ENCODE results near the gene NOL11. TPM values are rescaled to one million over a fixed set of nuclear protein-coding genes. Genes with fewer than 3 reads are reported as not detected.

NOL11 gene
- polyA plus RNA-seq, 2 of the 4 experiments (the other 2 are of a cell fraction) = 79.6 to 118 TPM

DNA sequence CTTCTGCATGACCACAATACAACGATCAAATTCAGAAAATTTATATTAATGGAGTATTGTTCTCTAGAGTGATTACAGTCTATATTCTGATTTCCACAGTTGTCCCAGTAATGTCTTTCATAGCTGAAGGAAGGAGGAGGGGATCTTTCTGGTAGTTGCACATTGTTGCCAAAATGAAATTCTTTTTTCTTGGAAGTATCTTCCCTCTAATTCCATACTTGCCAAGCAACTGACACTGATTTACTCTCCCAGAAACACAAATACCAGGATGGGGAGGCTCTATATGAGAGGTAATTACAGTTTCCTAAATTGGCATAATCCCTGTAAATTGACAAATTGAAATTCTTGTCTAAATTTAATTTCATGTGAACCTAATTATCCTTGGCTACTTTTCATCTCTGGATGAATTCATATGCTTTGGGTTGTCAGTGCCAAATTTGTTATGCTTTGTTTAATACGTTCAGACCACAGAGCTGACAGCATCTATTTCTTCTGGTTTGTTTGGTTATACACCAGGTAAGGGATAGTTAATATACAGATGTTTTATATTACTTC lies 30.0 kb downstream of the NOL11 start:
- Histone ChIP-seq H3K27ac (no peak overlapping the region), H3K9me3 (no peaks in the 10 kb centered on the region), H3K4me3 (no peak overlapping the region), H3K4me1 (no peaks in the 10 kb centered on the region), H3K4me2 (no peak overlapping the region)
- DNase-seq (ENCODE audit: low read depth in 1 of 2, low spot score in 1 of 2) = no peak
- 88% methylated on average over 2 of the region's 2 CpGs for WGBS (ENCODE audit: missing lambda C conversion rate)
- CTCF ChIA-PET = interaction anchor here (1.2 to 2.6 kb wide), 4 partner anchors 9 to 23 kb away, joined by 3 to 7 read pairs (median 5); no protein-coding TSS in a partner anchor
- FAIRE-seq = no peak
- POLR2A ChIA-PET = no interaction called here
- ATAC-seq = no peak
- TF ChIP-seq, protein P1, sequence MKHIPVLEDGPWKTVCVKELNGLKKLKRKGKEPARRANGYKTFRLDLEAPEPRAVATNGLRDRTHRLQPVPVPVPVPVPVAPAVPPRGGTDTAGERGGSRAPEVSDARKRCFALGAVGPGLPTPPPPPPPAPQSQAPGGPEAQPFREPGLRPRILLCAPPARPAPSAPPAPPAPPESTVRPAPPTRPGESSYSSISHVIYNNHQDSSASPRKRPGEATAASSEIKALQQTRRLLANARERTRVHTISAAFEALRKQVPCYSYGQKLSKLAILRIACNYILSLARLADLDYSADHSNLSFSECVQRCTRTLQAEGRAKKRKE (CRISPR knock-in tag; IDR thresholded peaks at IDR 0.05; ENCODE audit: low read depth) = no peak
- TF ChIP-seq SMC3 (IDR thresholded peaks at IDR 0.05) (no peak), PHF8 (IDR thresholded peaks at IDR 0.05; ENCODE audit: borderline replicate concordance, low read depth) (no peak), MAZ (IDR thresholded peaks at IDR 0.05; ENCODE audit: borderline replicate concordance, low read depth, low read length) (no peak), FOSB (CRISPR knock-in tag; IDR thresholded peaks at IDR 0.05) (no peak), TP53 (CRISPR knock-in tag; IDR thresholded peaks at IDR 0.05) (no peak), ZC3H11A (IDR thresholded peaks at IDR 0.05) (no peak), JUNB (IDR thresholded peaks at IDR 0.05) (no peak), ESRRA (IDR thresholded peaks at IDR 0.05; ENCODE audit: borderline replicate concordance, low read length) (no peak), EHMT2 (IDR thresholded peaks at IDR 0.05; ENCODE audit: low read depth) (no peak), HDAC2 (IDR thresholded peaks at IDR 0.05) (no peak), SREBF2 (IDR thresholded peaks at IDR 0.05) (no peak), HOXA7 (CRISPR knock-in tag; IDR thresholded peaks at IDR 0.05) (no peak), NR3C1 (IDR thresholded peaks at IDR 0.05) (no peak)
- TF ChIP-seq, protein P2, sequence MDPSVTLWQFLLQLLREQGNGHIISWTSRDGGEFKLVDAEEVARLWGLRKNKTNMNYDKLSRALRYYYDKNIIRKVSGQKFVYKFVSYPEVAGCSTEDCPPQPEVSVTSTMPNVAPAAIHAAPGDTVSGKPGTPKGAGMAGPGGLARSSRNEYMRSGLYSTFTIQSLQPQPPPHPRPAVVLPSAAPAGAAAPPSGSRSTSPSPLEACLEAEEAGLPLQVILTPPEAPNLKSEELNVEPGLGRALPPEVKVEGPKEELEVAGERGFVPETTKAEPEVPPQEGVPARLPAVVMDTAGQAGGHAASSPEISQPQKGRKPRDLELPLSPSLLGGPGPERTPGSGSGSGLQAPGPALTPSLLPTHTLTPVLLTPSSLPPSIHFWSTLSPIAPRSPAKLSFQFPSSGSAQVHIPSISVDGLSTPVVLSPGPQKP (IDR thresholded peaks at IDR 0.05; ENCODE audit: low read depth, low read length) = no peak
- TF ChIP-seq, protein P3, sequence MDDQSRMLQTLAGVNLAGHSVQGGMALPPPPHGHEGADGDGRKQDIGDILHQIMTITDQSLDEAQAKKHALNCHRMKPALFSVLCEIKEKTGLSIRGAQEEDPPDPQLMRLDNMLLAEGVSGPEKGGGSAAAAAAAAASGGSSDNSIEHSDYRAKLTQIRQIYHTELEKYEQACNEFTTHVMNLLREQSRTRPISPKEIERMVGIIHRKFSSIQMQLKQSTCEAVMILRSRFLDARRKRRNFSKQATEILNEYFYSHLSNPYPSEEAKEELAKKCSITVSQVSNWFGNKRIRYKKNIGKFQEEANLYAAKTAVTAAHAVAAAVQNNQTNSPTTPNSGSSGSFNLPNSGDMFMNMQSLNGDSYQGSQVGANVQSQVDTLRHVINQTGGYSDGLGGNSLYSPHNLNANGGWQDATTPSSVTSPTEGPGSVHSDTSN (IDR thresholded peaks at IDR 0.05) = no peak
- TF ChIP-seq, protein P4, sequence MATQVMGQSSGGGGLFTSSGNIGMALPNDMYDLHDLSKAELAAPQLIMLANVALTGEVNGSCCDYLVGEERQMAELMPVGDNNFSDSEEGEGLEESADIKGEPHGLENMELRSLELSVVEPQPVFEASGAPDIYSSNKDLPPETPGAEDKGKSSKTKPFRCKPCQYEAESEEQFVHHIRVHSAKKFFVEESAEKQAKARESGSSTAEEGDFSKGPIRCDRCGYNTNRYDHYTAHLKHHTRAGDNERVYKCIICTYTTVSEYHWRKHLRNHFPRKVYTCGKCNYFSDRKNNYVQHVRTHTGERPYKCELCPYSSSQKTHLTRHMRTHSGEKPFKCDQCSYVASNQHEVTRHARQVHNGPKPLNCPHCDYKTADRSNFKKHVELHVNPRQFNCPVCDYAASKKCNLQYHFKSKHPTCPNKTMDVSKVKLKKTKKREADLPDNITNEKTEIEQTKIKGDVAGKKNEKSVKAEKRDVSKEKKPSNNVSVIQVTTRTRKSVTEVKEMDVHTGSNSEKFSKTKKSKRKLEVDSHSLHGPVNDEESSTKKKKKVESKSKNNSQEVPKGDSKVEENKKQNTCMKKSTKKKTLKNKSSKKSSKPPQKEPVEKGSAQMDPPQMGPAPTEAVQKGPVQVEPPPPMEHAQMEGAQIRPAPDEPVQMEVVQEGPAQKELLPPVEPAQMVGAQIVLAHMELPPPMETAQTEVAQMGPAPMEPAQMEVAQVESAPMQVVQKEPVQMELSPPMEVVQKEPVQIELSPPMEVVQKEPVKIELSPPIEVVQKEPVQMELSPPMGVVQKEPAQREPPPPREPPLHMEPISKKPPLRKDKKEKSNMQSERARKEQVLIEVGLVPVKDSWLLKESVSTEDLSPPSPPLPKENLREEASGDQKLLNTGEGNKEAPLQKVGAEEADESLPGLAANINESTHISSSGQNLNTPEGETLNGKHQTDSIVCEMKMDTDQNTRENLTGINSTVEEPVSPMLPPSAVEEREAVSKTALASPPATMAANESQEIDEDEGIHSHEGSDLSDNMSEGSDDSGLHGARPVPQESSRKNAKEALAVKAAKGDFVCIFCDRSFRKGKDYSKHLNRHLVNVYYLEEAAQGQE (IDR thresholded peaks at IDR 0.05) = no peak

DNA sequence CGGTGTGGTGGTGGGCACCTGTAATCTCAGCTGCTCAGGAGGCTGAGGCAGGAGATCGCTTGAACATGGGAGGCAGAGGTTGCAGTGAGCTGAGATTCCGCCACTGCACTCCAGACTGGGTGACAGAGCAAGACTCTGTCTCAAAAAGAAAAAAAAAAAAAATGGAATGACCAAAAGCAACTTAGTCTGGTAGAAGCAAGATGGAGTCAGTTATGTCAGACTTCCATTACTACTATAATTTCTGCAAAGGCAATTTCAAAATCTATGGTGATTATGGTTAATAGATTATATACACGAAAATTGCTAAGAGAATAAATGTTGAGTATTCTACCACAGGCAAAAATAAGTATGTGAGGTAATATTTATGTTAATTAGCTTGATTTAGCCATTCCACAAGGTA lies 32.3 kb downstream of the NOL11 start:
- Histone ChIP-seq H3K4me1 (no peaks in the 10 kb centered on the region), H3K9me3 (no peaks in the 10 kb centered on the region), H3K27ac (no peak overlapping the region), H3K4me2 (no peak overlapping the region), H3K4me3 (no peak overlapping the region)
- FAIRE-seq (no peak), DNase-seq (ENCODE audit: low read depth in 1 of 2, low spot score in 1 of 2) (no peak), ATAC-seq (no peak)
- no peak for TF ChIP-seq FOSB (CRISPR knock-in tag; IDR thresholded peaks at IDR 0.05)
- no peak for TF ChIP-seq POLR2AphosphoS2 (conservative IDR thresholded peaks at IDR 0.05; ENCODE audit: low read length)
- no peak for TF ChIP-seq ZSCAN20 (CRISPR knock-in tag; IDR thresholded peaks at IDR 0.05)
- no peak for TF ChIP-seq CBX8 (IDR thresholded peaks at IDR 0.05)
- TF ChIP-seq, protein P5, sequence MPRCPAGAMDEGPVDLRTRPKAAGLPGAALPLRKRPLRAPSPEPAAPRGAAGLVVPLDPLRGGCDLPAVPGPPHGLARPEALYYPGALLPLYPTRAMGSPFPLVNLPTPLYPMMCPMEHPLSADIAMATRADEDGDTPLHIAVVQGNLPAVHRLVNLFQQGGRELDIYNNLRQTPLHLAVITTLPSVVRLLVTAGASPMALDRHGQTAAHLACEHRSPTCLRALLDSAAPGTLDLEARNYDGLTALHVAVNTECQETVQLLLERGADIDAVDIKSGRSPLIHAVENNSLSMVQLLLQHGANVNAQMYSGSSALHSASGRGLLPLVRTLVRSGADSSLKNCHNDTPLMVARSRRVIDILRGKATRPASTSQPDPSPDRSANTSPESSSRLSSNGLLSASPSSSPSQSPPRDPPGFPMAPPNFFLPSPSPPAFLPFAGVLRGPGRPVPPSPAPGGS (IDR thresholded peaks at IDR 0.05) = no peak
- no peak for TF ChIP-seq MAFK (IDR thresholded peaks at IDR 0.05; ENCODE audit: partially characterized antibody)
- no peak for TF ChIP-seq HOXA7 (CRISPR knock-in tag; IDR thresholded peaks at IDR 0.05)
- TF ChIP-seq POLR2A (IDR thresholded peaks at IDR 0.05; ENCODE audit: low read length) = no peak
- no peak for TF ChIP-seq FOXS1 (CRISPR knock-in tag; IDR thresholded peaks at IDR 0.05)
- no peak for TF ChIP-seq FOSL2 (IDR thresholded peaks at IDR 0.05)
- TF ChIP-seq FOSL2 (CRISPR knock-in tag; IDR thresholded peaks at IDR 0.05) = no peak
- TF ChIP-seq NPAS2 (CRISPR knock-in tag; IDR thresholded peaks at IDR 0.05; ENCODE audit: borderline replicate concordance) = no peak
- TF ChIP-seq RCOR1 (IDR thresholded peaks at IDR 0.05; ENCODE audit: low read depth, low read length) = no peak
- no peak for TF ChIP-seq HEYL (CRISPR knock-in tag; IDR thresholded peaks at IDR 0.05)
- TF ChIP-seq RNF2 (IDR thresholded peaks at IDR 0.05; ENCODE audit: borderline replicate concordance, low read depth) = no peak
- no peak for TF ChIP-seq HOXB5 (CRISPR knock-in tag; IDR thresholded peaks at IDR 0.05)
- WGBS (ENCODE audit: missing lambda C conversion rate) = 95% methylated on average over 4 of the region's 4 CpGs
- POLR2A ChIA-PET = no interaction called here
- CTCF ChIA-PET = interaction anchor here (2.6 kb wide), 1 partner anchor 11 kb away, joined by 7 read pairs; no protein-coding TSS in a partner anchor
